GDM1 (cell line): Measurements from ENCODE around the gene PI4K2B.
"Not testable (repeated sequence)": the region's sequence is repeated elsewhere in the genome, so short reads cannot be mapped to it uniquely, and the experiment has no call there.

Source experiments
- DNase-seq: peaks from one replicate; lab custom pipeline; 2025; lab: John Stamatoyannopoulos, UW

PI4K2B gene

DNA sequence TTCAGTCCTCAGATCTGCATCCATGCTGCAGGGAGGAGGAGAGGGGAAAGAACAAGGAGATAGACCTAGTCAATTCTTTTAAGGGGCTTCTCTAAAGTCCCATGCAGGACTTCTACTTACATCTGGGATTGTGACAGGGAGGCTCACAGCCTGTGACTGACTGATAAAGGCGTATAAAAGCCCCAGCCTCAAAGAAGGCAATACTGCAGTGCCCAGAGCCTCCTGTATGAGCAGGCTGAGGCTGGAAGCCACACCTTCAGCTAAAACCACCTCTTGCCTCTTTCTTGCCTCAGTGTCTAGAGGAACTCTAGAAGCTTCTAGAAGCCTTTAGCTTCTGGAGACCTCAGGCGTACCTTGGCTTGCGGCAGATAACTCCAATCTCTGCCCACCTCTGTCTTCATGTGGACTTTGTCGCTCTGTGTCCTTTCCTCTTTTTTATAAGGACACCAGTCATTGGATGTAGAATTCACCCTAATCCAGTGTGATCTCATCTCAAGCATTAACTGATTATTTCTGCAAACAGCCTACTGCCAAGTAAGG, 72.8 kb downstream of the PI4K2B start:
- no peak for DNase-seq

DNA sequence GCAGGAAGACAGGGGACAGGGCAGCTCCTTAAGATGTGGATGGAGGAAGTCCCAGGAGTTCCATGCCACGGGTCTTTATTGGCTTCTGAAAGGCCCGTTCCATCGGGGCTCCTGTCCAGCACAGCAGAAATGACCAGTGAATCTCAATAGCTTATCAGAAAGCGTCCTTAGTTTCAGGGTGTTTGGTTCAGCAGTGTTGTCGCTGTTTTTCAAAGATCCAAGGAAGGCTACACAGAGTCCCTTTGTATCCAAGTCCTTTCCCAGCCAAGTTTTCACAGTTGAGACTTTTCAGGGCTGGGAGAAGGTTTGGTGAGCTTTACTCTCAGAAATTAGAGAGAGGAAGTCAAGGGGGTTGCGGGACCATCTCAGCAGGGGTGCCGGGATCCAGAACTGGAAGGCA, 73.8 kb downstream of the PI4K2B start:
- DNase-seq, result no peak

DNA sequence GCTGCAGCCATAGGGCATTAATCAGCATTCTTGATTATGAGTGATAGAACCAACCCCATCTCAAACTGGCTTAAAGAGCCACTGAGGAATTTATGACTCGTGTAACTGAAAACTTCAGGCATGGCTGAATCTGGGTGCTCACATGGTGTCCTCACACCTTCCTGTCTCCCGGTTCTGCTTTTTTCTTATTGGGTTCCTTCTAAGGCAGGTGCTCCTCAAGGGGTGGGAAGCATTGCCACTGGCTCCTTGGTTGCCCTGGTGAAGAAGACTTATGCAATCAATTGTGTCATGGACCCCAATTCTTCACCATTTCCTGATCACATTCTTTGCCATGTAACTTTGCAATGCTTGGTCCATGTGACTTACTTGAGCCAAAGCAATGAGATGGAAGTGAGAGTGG, 74.5 kb downstream of the PI4K2B start:
- no peak for DNase-seq

GRCh38 chr4:25308761-25309160, 74.9 kb downstream of the PI4K2B start:
- no peak for DNase-seq

DNA sequence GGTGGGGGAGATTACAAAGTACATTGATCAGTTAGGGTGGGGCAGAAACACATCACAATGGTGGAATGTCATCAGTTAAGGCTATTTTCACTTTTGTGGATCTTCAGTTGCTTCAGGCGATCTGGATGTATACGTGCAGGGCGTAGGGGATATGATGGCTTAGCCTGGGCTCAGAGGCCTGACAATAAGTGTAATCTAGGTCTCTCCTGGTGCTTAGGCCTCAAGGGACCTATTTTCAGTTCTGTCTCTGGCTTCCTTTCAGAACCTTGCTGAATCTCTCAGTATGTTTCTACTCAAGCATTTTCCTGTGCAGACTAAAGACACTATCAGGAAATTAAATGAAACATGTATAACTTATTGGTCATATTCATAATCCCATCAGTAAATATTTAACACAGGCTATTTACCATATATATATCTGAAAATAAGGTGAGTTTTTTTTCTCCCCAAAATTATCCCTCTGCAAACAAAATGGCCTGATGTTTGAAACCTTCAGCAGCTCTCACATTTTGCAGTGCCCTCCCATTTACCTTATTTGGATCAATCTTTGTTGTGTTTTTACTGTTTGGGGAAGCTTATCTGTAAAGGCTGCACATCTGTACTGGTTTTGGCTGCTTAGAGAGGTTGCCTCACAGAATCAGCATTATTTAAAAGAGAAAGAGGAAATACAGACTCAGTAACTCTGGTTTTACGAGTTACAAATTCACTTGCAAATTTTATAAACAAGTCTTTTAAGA, 76.4 kb downstream of the PI4K2B start:
- DNase-seq, result no peak

DNA sequence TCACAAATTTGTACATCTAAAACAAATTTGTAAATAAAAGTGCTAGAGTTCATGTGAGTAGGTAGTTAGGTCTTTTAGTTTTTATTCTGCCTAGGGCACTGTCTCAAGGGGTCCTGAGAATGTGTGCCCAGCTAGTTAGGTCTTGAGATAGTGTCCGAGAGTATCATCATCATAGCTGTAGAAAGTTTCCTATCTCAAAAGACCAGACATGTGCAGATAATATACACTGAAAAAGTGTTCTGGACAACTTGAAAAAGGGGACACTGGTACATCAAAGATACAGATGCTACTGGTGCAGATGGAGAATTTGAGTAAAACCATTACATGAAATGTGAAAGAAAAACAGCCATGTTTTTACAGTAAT, 77.0 kb downstream of the PI4K2B start:
- DNase-seq, result no peak

- DNase-seq, result peak; percentile 78
These were observed 78.8 kb downstream of the PI4K2B start, which contains the start of gene ZCCHC4 for GRCh38 chr4:25312496-25313200. Gene ZCCHC4, plus strand, starts transcription at chr4:25312774. Its CDS starts 36 bp downstream, at chr4:25312810.

DNA sequence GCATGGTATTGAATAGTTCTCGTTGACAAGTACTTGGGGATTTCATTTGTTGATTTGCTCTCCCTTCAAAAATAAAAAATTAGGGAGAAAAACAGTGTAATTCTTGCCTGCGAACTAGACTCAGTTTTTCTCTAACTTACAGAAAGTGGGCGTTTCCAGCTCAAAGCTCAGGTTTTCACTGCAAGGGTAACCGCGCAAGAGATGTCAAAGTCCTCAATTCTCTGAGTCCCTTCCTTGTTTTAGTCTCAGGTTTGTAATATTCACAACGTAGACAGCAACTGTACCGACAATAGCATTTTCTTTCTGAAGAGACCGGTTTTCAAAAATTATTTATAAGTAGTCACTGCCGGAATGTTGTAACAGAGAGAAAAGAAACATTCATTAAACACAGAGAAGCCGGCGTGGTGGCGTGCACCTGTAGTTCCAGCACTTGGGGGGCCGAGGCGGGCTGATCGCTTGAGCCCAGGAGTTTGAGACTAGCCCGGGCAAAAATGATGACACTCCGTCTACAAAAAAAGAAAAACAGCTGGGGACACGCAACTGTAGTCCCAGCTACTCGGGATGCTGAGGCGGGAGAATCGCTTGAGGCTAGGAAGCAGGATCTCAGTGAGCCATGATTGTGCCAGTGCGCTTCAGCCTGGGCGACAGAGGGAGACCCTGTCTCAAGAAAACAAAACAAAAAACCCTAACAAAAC, 79.5 kb downstream of the PI4K2B start:
- no peak for DNase-seq

DNA sequence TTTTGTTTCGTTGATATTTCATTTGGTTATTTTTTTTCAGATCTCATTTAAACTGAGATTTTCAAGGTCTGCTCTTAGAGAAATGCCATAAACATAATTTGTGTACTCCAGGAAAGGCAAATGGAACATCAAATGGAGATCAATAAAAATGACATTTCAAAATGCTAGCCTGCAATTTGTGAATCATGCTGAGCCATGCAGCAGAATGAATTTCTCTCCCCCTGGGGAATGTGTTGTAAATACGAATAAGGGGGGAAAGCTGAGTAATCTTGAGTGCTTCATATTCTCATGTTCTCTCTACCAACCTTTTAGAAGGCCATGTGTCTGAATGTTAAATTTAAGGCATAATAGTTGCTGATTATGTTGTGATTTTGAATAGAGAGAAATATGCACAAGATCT, 86.5 kb downstream of the PI4K2B start:
- DNase-seq, result no peak

GRCh38 chr4:25320773-25321172, 86.9 kb downstream of the PI4K2B start:
- DNase-seq, result no peak

GRCh38 chr4:25321703-25322102, 87.9 kb downstream of the PI4K2B start:
- no peak for DNase-seq

DNA sequence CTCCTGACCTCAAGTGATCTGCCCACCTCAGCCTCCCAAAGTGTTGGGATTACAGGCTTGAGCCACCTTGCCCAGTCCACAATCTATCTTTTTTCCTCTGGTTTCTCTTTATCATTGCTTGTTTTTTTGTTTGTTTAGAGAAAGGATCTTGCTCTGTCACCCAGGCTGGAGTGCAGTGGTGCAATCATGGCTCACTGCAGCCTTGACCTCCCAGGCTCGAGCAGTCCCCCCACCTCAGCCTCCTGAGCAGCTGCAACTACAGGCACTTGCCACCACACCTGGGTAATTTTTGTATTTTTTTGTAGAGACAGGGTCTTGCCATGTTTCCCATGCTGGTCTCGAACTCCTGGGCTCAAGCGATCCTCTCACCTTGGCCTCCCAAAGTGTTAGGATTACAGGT, 94.6 kb downstream of the PI4K2B start:
- DNase-seq, result not testable (repeated sequence)
